Measurements from ENCODE around the gene HOXD1.

DNA sequence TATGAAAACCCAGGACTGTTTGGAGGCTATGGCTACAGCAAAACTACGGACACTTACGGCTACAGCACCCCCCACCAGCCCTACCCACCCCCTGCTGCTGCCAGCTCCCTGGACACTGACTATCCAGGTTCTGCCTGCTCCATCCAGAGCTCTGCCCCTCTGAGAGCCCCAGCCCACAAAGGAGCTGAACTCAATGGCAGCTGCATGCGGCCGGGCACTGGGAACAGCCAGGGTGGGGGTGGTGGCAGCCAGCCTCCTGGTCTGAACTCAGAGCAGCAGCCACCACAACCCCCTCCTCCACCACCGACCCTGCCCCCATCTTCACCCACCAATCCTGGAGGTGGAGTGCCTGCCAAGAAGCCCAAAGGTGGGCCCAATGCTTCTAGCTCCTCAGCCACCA, 19.3 kb upstream of the HOXD1 start:
- TF ChIP-seq, protein P1, sequence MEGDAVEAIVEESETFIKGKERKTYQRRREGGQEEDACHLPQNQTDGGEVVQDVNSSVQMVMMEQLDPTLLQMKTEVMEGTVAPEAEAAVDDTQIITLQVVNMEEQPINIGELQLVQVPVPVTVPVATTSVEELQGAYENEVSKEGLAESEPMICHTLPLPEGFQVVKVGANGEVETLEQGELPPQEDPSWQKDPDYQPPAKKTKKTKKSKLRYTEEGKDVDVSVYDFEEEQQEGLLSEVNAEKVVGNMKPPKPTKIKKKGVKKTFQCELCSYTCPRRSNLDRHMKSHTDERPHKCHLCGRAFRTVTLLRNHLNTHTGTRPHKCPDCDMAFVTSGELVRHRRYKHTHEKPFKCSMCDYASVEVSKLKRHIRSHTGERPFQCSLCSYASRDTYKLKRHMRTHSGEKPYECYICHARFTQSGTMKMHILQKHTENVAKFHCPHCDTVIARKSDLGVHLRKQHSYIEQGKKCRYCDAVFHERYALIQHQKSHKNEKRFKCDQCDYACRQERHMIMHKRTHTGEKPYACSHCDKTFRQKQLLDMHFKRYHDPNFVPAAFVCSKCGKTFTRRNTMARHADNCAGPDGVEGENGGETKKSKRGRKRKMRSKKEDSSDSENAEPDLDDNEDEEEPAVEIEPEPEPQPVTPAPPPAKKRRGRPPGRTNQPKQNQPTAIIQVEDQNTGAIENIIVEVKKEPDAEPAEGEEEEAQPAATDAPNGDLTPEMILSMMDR (conservative IDR thresholded peaks at IDR 0.05), result no peak
- no peak for TF ChIP-seq EZH2 (IDR thresholded peaks at IDR 0.05; ENCODE audit: low read depth)
